Esophagus (tissue), 2 donors: ENCODE results near the gene TAF10. TPM values are rescaled to one million over a fixed set of nuclear protein-coding genes. Genes with fewer than 3 reads are reported as not detected.
A peak's percentile ranks its signal among the peaks of the same experiment; 100 is the strongest.

ENCODE experiments used
- H3K27ac ChIP-seq, 2 donors: one replicate each; pipeline ENCODE4 v1.5.1; 2013; ENCODE audit warnings: low read depth in 2 of 2, mild to moderate bottlenecking in 2 of 2, inconsistent platforms in 1 of 2, low read length in 1 of 2, moderate library complexity in 1 of 2
- H3K27me3 ChIP-seq, 2 donors: one replicate each; pipeline ENCODE4 v1.6.1; 2013; ENCODE audit warnings: low read length in 2 of 2, control low read depth in 1 of 2, mild to moderate bottlenecking in 1 of 2; ENCODE audit not compliant: insufficient read depth in 2 of 2, control insufficient read depth in 1 of 2
- H3K36me3 ChIP-seq, 2 donors: one replicate each; pipeline ENCODE4 v1.6.1; 2013; ENCODE audit warnings: low read length in 1 of 2; ENCODE audit not compliant: control insufficient read depth in 2 of 2, insufficient read depth in 2 of 2
- H3K4me1 ChIP-seq, 2 donors: one replicate each; pipeline ENCODE4 v1.6.1; 2013; ENCODE audit warnings: low read length in 1 of 2; ENCODE audit not compliant: control insufficient read depth in 2 of 2, insufficient read depth in 2 of 2
- H3K4me3 ChIP-seq, 2 donors: one replicate each; pipeline ENCODE4 v1.5.1; 2013; ENCODE audit warnings: low read length in 2 of 2, mild to moderate bottlenecking in 2 of 2, low read depth in 1 of 2, moderate library complexity in 1 of 2
- H3K9me3 ChIP-seq, 2 donors: one replicate each; pipeline ENCODE4 v1.6.1; 2013; ENCODE audit warnings: mild to moderate bottlenecking in 2 of 2, low read depth in 1 of 2, low read length in 1 of 2, moderate library complexity in 1 of 2; ENCODE audit not compliant: control insufficient read depth in 2 of 2, insufficient read depth in 1 of 2
- WGBS, 2 donors: extraction: QIAGEN DNeasy Blood & Tissue Kit; methylation state at CpG; one replicate each; pipeline ENCODE4 v1.1.7; 2013; 5-methylcytosine and 5-hydroxymethylcytosine counted together
- polyA plus RNA-seq, 2 donors: library from polyadenylated mRNA; stranded (reverse); fragments of 200-250 nt; gene quantifications; one replicate each; pipeline ENCODE4 v1.2.3, GENCODE V29; 2013
- donor health status: healthy with polysubstance abuse.
- donor health status: Bipolar disorder and iron deficiency.

TAF10 gene
- polyA plus RNA-seq, 2 donors, result 83.0 to 93.7 TPM

DNA sequence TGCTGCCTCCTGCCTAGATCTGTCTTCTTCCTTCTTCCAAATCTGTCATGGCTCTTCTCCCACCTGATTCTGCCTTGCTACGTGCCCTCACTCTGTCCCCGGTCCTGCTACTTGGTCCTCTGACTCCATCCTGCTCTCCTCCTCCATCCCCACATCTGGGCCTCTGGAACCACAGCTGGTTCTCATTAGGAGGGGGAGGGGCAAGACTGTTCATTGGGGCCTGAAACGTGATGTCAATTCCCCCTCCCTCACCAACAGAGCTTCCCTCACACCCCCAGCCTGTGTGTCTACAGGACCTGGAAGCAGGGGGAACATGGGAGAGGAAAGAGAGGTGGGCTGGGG, 34.5 kb upstream of the TAF10 start:
- no peak overlapping the region for H3K4me3 ChIP-seq
- H3K27ac ChIP-seq, result peak overlapping the region; percentile 45 to 57
- WGBS, 2 donors, result 41 to 54% methylated on average over 3 of the region's 3 CpGs

GRCh38 chr11:6646071-6646470, 34.1 kb upstream of the TAF10 start:
- H3K27ac ChIP-seq, result peak overlapping the region; percentile 35 to 45
- H3K27me3 ChIP-seq, result no peaks in the 10 kb centered on the region
- peaks cover 5 to 9% of the 10 kb centered on the region in 2 donors for H3K4me1 ChIP-seq
- no peaks in the 10 kb centered on the region for H3K9me3 ChIP-seq
- H3K36me3 ChIP-seq, result no peaks in the 10 kb centered on the region
- WGBS, 2 donors, result 59 to 62% methylated on average over 12 of the region's 12 CpGs
- no peak overlapping the region for H3K4me3 ChIP-seq

More for the DNA sequence above, 34.5 kb upstream of the TAF10 start:
- H3K27me3 ChIP-seq, result no peaks in the 10 kb centered on the region
- H3K9me3 ChIP-seq, result no peaks in the 10 kb centered on the region
- no peaks in the 10 kb centered on the region for H3K36me3 ChIP-seq
- peaks cover 3 to 9% of the 10 kb centered on the region in 2 donors for H3K4me1 ChIP-seq

GRCh38 chr11:6642957-6643356, 30.9 kb upstream of the TAF10 start:
- Histone ChIP-seq H3K27ac (no peak overlapping the region), H3K36me3 (peaks cover 0 to 2% of the 10 kb centered on the region in 2 donors), H3K4me1 (peaks cover 6 to 9% of the 10 kb centered on the region in 2 donors), H3K9me3 (no peaks in the 10 kb centered on the region), H3K27me3 (no peaks in the 10 kb centered on the region), H3K4me3 (no peak overlapping the region)
- 81 to 85% methylated on average over 7 of the region's 7 CpGs for WGBS, 2 donors

DNA sequence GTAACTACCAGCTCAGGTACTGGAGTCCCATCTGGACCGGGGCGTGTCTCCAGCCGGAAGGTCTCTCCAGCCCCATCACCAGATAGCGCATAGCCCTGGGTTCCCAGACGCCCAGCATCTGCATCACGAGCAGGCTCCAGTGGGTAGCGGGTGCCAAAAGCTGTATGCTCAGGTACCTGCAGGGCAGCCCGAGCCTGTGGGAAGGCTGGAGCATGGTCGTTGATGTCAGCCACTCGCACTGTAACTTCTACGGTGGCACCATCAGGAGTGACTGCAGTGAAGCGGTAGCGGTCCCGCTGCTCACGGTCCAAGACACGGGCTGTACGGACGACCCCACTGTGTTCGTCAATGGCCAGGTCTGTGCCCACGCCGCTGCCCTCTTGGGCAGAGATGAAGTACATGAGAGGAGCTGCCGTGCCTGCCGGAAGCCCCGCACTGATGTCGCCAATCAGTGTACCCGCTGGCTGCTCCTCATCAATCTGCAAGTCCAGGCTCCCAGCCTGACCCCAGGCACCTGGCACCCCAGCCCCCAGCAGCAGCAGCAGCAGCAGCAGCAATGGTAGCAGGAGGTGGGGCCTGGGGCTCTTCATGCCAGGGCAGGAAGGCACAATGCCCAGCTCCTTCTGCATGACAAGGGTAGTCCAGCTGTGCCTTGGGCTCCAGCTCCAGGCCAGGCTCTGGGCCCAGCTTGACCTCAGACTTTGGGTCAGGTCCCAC, 29.1 kb upstream of the TAF10 start:
- WGBS, 2 donors, result 95 to 96% methylated on average over 26 of the region's 26 CpGs
- Histone ChIP-seq H3K9me3 (no peaks in the 10 kb centered on the region), H3K36me3 (peaks cover 0 to 2% of the 10 kb centered on the region in 2 donors), H3K4me3 (no peak overlapping the region), H3K27ac (no peak overlapping the region), H3K27me3 (no peaks in the 10 kb centered on the region), H3K4me1 (peaks cover 1 to 6% of the 10 kb centered on the region in 2 donors)

- Histone ChIP-seq H3K9me3 (no peaks in the 10 kb centered on the region), H3K4me1 (peaks cover 0 to 3% of the 10 kb centered on the region in 2 donors), H3K36me3 (peaks cover 0 to 2% of the 10 kb centered on the region in 2 donors), H3K4me3 (no peak overlapping the region), H3K27ac (no peak overlapping the region), H3K27me3 (no peaks in the 10 kb centered on the region)
- WGBS, 2 donors, result 95 to 96% methylated on average over 36 of the region's 36 CpGs
Measured at GRCh38 chr11:6640036-6640984, 28.3 kb upstream of the TAF10 start.

- no peaks in the 10 kb centered on the region for H3K27me3 ChIP-seq
- peaks cover 0 to 2% of the 10 kb centered on the region in 2 donors for H3K36me3 ChIP-seq
- peaks cover 0 to 3% of the 10 kb centered on the region in 2 donors for H3K4me1 ChIP-seq
- 71 to 74% methylated on average over 4 of the region's 4 CpGs for WGBS, 2 donors
- no peak overlapping the region for H3K27ac ChIP-seq
- no peaks in the 10 kb centered on the region for H3K9me3 ChIP-seq
- no peak overlapping the region for H3K4me3 ChIP-seq
Measured at GRCh38 chr11:6638429-6638828, 26.4 kb upstream of the TAF10 start.

GRCh38 chr11:6637871-6638270, 25.9 kb upstream of the TAF10 start:
- Histone ChIP-seq H3K4me3 (no peak overlapping the region), H3K27me3 (no peaks in the 10 kb centered on the region), H3K4me1 (peaks cover 0 to 3% of the 10 kb centered on the region in 2 donors), H3K9me3 (no peaks in the 10 kb centered on the region), H3K36me3 (peaks cover 0 to 2% of the 10 kb centered on the region in 2 donors), H3K27ac (no peak overlapping the region)
- WGBS, 2 donors, result 13 to 22% methylated on average over 3 of the region's 3 CpGs

DNA sequence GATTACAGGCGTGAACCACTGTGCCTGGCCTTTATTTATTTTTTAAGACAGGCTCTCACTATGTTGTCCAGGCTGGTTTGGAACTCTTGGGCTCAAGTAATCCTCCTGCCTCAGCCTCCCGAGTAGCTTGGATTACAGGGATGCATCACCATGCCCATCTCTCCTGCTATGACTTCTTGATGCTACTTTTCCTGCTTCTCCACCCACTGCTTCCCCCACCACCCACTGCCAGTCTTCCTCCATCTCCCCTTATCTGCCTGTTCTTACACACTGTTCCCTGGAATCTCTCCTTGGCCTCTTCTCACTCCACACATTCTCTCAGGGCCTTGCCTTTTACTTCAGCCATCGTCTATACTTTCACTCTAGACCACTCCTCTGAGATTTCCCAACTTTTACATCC, 24.5 kb upstream of the TAF10 start:
- Histone ChIP-seq H3K4me1 (peaks cover 0 to 3% of the 10 kb centered on the region in 2 donors), H3K9me3 (no peaks in the 10 kb centered on the region), H3K4me3 (no peak overlapping the region), H3K27ac (peak overlapping the region in 1 of 2 donors; percentile 18), H3K27me3 (no peaks in the 10 kb centered on the region), H3K36me3 (peaks cover 0 to 2% of the 10 kb centered on the region in 2 donors)
- 84 to 86% methylated on average over 3 of the region's 3 CpGs for WGBS, 2 donors

- peak overlapping the region; percentile 35 to 60 for H3K27ac ChIP-seq
- H3K4me1 ChIP-seq, result peaks cover 0 to 2% of the 10 kb centered on the region in 2 donors
- no peaks in the 10 kb centered on the region for H3K27me3 ChIP-seq
- WGBS, 2 donors, result 52 to 59% methylated on average over 10 of the region's 10 CpGs
- no peaks in the 10 kb centered on the region for H3K36me3 ChIP-seq
- no peaks in the 10 kb centered on the region for H3K9me3 ChIP-seq
- H3K4me3 ChIP-seq, result no peak overlapping the region
Measured at GRCh38 chr11:6635082-6635932, 23.3 kb upstream of the TAF10 start.
